SK-N-SH (cell line): ENCODE results near the gene GID4.

Source experiments
- CTCF ChIP-seq: fragments of 200-600 bp; sonication (generic); IDR thresholded peaks from 2 replicates; pipeline ENCODE4 v1.6.1; 2017; ENCODE audit warnings: antibody characterized with exemption, mild to moderate bottlenecking, moderate library complexity
- EP300 ChIP-seq, 2 experiments: IDR thresholded peaks; 2 replicates each; pipeline versions ENCODE4 v1.4.0 to v1.6.1; 2012; ENCODE audit warnings: borderline replicate concordance in 1 of 2, low read depth in 1 of 2, low read length in 1 of 2
- EZH2phosphoT487 ChIP-seq: fragments of 200-600 bp; sonication (generic); IDR thresholded peaks from 2 replicates; pipeline ENCODE4 v1.6.1; 2017; ENCODE audit warnings: low read depth, mixed run types, mild to moderate bottlenecking, antibody characterized with exemption, moderate library complexity, borderline replicate concordance
- POLR2AphosphoS5 ChIP-seq: IDR thresholded peaks from 2 replicates; pipeline ENCODE4 v1.6.1; 2012; ENCODE audit warnings: low read depth, low read length
- RAD21 ChIP-seq: IDR thresholded peaks from 2 replicates; pipeline ENCODE4 v1.6.1; 2012; ENCODE audit warnings: mild to moderate bottlenecking, low read length
- USF2 ChIP-seq: fragments of 150-350 bp; IDR thresholded peaks from 2 replicates; pipeline ENCODE4 v1.6.1; 2017; ENCODE audit warnings: antibody characterized with exemption, low read length, low read depth, borderline replicate concordance
- YY1 ChIP-seq: IDR thresholded peaks from 2 replicates; pipeline ENCODE4 v1.4.0; 2012; ENCODE audit warnings: low read depth, mild to moderate bottlenecking

- no peak for TF ChIP-seq RAD21
- no peak for TF ChIP-seq CTCF
- no peak; a peak in 1 of 4 replicates for TF ChIP-seq EP300 (IDR thresholded peaks at IDR 0.05; ENCODE audit: borderline replicate concordance in 1 of 2, low read depth in 1 of 2, low read length in 1 of 2)
- no peak for TF ChIP-seq USF2
- TF ChIP-seq POLR2AphosphoS5: no peak
- TF ChIP-seq YY1: no peak
- no peak for TF ChIP-seq EZH2phosphoT487
These were observed 61.4 kb downstream of the GID4 start for GRCh38 chr17:18100616-18101015.
